Loucy (cell line): Measurements from ENCODE around the gene TIAM2.

Experiments used
- CTCF ChIP-seq: fragments of 200-600 bp; sonication (generic); conservative IDR thresholded peaks from 2 replicates; pipeline ENCODE4 v1.5.1; 2014; ENCODE audit warnings: mild to moderate bottlenecking, antibody characterized with exemption, low read length
- EZH2phosphoT487 ChIP-seq: fragments of 200-600 bp; IDR thresholded peaks from 2 replicates; pipeline ENCODE4 v1.6.1; 2018; ENCODE audit warnings: antibody characterized with exemption, mild to moderate bottlenecking, moderate library complexity, borderline replicate concordance

GRCh38 chr6:155170519-155170918, 175.4 kb downstream of the TIAM2 start:
- TF ChIP-seq EZH2phosphoT487 (no peak), CTCF (no peak)
